HepG2 (cell line): Measurements from ENCODE around the gene DLG4. TPM values are rescaled to one million over a fixed set of nuclear protein-coding genes. Genes with fewer than 3 reads are reported as not detected.

Source experiments
- CCDC6 ChIP-seq: sonication (generic); formaldehyde crosslinking; IDR thresholded peaks from 2 replicates; pipeline ENCODE4 v1.8.1; 2022; ENCODE audit warnings: mild to moderate bottlenecking, missing genetic modification reagents, moderate library complexity
- ERF ChIP-seq: IDR thresholded peaks from 2 replicates; pipeline ENCODE4 v1.6.1; 2018; ENCODE audit warnings: missing biosample characterization, missing genetic modification reagents
- ETV5 ChIP-seq: IDR thresholded peaks from 2 replicates; pipeline ENCODE4 v1.6.1; 2018; ENCODE audit warnings: missing biosample characterization, missing genetic modification reagents, inconsistent platforms, borderline replicate concordance
- GTF3A ChIP-seq: sonication (generic); formaldehyde crosslinking; conservative IDR thresholded peaks from 2 replicates; pipeline ENCODE4 v1.4.0; 2020; ENCODE audit warnings: mild to moderate bottlenecking, missing genetic modification reagents
- HDAC1 ChIP-seq: sonication (generic); formaldehyde crosslinking; IDR thresholded peaks from 2 replicates; pipeline ENCODE4 v1.5.1; 2020; ENCODE audit warnings: mild to moderate bottlenecking, missing genetic modification reagents
- HMG20A ChIP-seq: IDR thresholded peaks from 2 replicates; pipeline ENCODE4 v1.6.1; 2016; ENCODE audit warnings: borderline replicate concordance
- MTF2 ChIP-seq: sonication (generic); formaldehyde crosslinking; IDR thresholded peaks from 2 replicates; pipeline ENCODE4 v1.5.0; 2020; ENCODE audit warnings: missing genetic modification reagents, borderline replicate concordance
- NFKB2 ChIP-seq: sonication (generic); formaldehyde crosslinking; IDR thresholded peaks from 2 replicates; pipeline ENCODE4 v1.4.0; 2020; ENCODE audit warnings: missing genetic modification reagents, borderline replicate concordance
- NR2F2 ChIP-seq: IDR thresholded peaks from 2 replicates; pipeline ENCODE4 v1.6.1; 2012; ENCODE audit warnings: low read depth, inconsistent platforms, borderline replicate concordance
- SOX6 ChIP-seq, 2 experiments: fragments of 450-650 bp in 1 of 2; sonication (generic) in 1 of 2; formaldehyde crosslinking in 1 of 2; IDR thresholded peaks; 2 replicates each; pipeline versions ENCODE4 v1.4.0 to v1.6.1; 2017 to 2020; ENCODE audit warnings: antibody characterized with exemption in 1 of 2, mild to moderate bottlenecking in 1 of 2, missing genetic modification reagents in 1 of 2
- ZBTB1 ChIP-seq: sonication (generic); formaldehyde crosslinking; IDR thresholded peaks from 2 replicates; pipeline ENCODE4 v1.4.0; 2020; ENCODE audit warnings: missing genetic modification reagents, borderline replicate concordance
- ZC3H13 ChIP-seq: sonication (generic); formaldehyde crosslinking; IDR thresholded peaks from 2 replicates; pipeline ENCODE4 v1.8.1; 2023; ENCODE audit warnings: mild to moderate bottlenecking, missing genetic modification reagents, moderate library complexity
- ZNF253 ChIP-seq: sonication (generic); formaldehyde crosslinking; IDR thresholded peaks from 2 replicates; pipeline ENCODE4 v1.8.0; 2022; ENCODE audit warnings: mild to moderate bottlenecking, missing genetic modification reagents, borderline replicate concordance
- ZNF563 ChIP-seq: sonication (generic); formaldehyde crosslinking; IDR thresholded peaks from 2 replicates; pipeline ENCODE4 v1.8.0; 2022; ENCODE audit warnings: mild to moderate bottlenecking, moderate library complexity, missing genetic modification reagents
- ZNF720 ChIP-seq: sonication (generic); formaldehyde crosslinking; IDR thresholded peaks from 2 replicates; pipeline ENCODE4 v1.4.0; 2020; ENCODE audit warnings: missing genetic modification reagents
- ZNF766 ChIP-seq: sonication (generic); formaldehyde crosslinking; IDR thresholded peaks from 2 replicates; pipeline ENCODE4 v1.5.0; 2020; ENCODE audit warnings: missing genetic modification reagents, borderline replicate concordance
- ZNF772 ChIP-seq: sonication (generic); formaldehyde crosslinking; IDR thresholded peaks from 2 replicates; pipeline ENCODE4 v1.5.0; 2020; ENCODE audit warnings: mild to moderate bottlenecking, missing genetic modification reagents
- ZNF777 ChIP-seq: sonication (generic); formaldehyde crosslinking; IDR thresholded peaks from 2 replicates; pipeline ENCODE4 v1.4.0; 2020; ENCODE audit warnings: missing genetic modification reagents
- polyA plus RNA-seq, 8 experiments: library from polyadenylated mRNA; depleted of rRNA in 3 of 8; stranded (reverse) in 7 of 8; unstranded in 1 of 8; fragments of >200 nt; fragmentation: Illumina TruSeq in 4 of 8; extraction: Trizol in 4 of 8; gene quantifications; 2 replicates each; pipeline versions ENCODE4 v1.2.1 to v1.2.3, GENCODE V29; 2011 to 2016; ENCODE audit warnings: low read depth in 4 of 8, missing spikeins in 1 of 8, mixed read lengths in 1 of 8; ENCODE audit not compliant: insufficient read depth in 1 of 8
- total RNA-seq, 5 experiments: library from RNA; depleted of rRNA; stranded (reverse); fragments of >200 nt; fragmentation: Illumina TruSeq; extraction: Trizol; gene quantifications; 2 replicates each; pipeline ENCODE4 v1.2.3, GENCODE V29; 2016; ENCODE audit warnings: low read depth in 1 of 5
- TF ChIP-seq, protein P1 (sequence below): IDR thresholded peaks from 2 replicates; pipeline ENCODE4 v1.6.1; 2016
- TF ChIP-seq, protein P2 (sequence below): sonication (generic); formaldehyde crosslinking; IDR thresholded peaks from 2 replicates; pipeline ENCODE4 v1.8.0; 2022; ENCODE audit warnings: mild to moderate bottlenecking, missing genetic modification reagents, borderline replicate concordance
- TF ChIP-seq, protein P3 (sequence below): sonication (generic); formaldehyde crosslinking; IDR thresholded peaks from 2 replicates; pipeline ENCODE4 v1.9.0; 2021; ENCODE audit warnings: missing genetic modification reagents, borderline replicate concordance
- TF ChIP-seq, protein P4 (sequence below): sonication (generic); formaldehyde crosslinking; IDR thresholded peaks from 2 replicates; pipeline ENCODE4 v1.4.0; 2020; ENCODE audit warnings: missing genetic modification reagents, borderline replicate concordance

Gene DLG4
- total and polyA plus RNA-seq, 2 of the 13 experiments (the other 11 are each of a cell fraction or from before 2014, with no cell fraction given) = 0.71 to 4.3 TPM

DNA sequence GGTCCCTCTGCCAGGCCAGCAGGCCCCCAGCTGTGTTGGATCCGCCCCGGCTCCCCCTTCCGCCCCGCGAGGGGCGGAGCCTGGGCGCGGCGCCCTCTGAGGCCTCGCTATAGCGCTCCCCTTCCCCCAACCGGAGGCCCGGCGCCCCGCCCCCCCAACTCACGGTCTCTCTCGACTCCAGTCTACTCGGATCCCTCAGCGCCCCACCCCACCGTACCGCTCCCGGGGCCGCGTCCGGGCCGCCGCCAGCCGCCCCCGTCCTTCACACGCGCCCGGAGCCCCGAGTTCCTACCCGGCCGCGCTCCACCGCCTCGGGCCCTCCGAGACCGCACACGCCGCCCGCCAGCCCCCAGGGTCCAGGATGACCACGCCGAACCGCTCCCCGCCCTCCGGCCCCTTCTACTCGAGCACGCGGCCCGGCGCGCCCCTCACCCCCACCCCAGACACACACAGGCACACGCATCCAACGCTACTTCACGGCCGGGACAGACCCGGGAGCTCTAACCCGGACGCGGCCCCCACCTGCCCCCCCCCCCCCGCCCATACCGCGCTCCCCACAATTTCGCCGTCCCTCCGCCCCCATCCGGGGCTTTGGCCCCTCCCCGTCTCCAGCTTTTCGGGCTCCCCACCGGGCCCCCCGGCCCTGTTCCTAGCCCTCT, 18.3 kb upstream of the DLG4 start (continued):
- TF ChIP-seq ZNF766 (no peak), ZC3H13 (CRISPR knock-in tag) (no peak), ZBTB1 (no peak), ETV5 (peak; percentile 38; the same call in 1 of the 2 replicates), GTF3A (CRISPR knock-in tag) (no peak), MTF2 (CRISPR knock-in tag) (no peak), ZNF563 (CRISPR knock-in tag) (0 out of 2 replicates have a peak, but pooled peaks have one; percentile 47), CCDC6 (CRISPR knock-in tag) (no peak), ZNF253 (CRISPR knock-in tag) (0 out of 2 replicates have a peak, but pooled peaks have one; percentile 45), ERF (CRISPR knock-in tag) (peak; percentile 14; the same call in 1 of the 2 replicates), ZNF777 (CRISPR knock-in tag) (no peak), SOX6 (IDR thresholded peaks at IDR 0.05) (no peak), SOX6 (CRISPR knock-in tag; IDR thresholded peaks at IDR 0.05) (no peak), HMG20A (no peak), ZNF772 (CRISPR knock-in tag) (no peak), NFKB2 (CRISPR knock-in tag) (peak; percentile 42; the same call in 1 of the 2 replicates), HDAC1 (no peak; the same call in 1 of the 2 replicates), NR2F2 (no peak), ZNF720 (CRISPR knock-in tag) (no peak)
- TF ChIP-seq, protein P1, sequence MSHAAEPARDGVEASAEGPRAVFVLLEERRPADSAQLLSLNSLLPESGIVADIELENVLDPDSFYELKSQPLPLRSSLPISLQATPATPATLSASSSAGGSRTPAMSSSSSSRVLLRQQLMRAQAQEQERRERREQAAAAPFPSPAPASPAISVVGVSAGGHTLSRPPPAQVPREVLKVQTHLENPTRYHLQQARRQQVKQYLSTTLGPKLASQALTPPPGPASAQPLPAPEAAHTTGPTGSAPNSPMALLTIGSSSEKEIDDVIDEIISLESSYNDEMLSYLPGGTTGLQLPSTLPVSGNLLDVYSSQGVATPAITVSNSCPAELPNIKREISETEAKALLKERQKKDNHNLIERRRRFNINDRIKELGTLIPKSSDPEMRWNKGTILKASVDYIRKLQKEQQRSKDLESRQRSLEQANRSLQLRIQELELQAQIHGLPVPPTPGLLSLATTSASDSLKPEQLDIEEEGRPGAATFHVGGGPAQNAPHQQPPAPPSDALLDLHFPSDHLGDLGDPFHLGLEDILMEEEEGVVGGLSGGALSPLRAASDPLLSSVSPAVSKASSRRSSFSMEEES (CRISPR knock-in tag) = no peak
- TF ChIP-seq, protein P2, sequence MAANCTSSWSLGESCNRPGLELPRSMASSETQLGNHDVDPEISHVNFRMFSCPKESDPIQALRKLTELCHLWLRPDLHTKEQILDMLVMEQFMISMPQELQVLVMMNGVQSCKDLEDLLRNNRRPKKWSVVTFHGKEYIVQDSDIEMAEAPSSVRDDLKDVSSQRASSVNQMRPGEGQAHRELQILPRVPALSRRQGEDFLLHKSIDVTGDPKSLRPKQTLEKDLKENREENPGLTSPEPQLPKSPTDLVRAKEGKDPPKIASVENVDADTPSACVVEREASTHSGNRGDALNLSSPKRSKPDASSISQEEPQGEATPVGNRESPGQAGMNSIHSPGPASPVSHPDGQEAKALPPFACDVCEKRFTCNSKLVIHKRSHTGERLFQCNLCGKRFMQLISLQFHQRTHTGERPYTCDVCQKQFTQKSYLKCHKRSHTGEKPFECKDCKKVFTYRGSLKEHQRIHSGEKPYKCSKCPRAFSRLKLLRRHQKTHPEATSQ = no peak
- TF ChIP-seq, protein P3, sequence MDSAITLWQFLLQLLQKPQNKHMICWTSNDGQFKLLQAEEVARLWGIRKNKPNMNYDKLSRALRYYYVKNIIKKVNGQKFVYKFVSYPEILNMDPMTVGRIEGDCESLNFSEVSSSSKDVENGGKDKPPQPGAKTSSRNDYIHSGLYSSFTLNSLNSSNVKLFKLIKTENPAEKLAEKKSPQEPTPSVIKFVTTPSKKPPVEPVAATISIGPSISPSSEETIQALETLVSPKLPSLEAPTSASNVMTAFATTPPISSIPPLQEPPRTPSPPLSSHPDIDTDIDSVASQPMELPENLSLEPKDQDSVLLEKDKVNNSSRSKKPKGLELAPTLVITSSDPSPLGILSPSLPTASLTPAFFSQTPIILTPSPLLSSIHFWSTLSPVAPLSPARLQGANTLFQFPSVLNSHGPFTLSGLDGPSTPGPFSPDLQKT = no peak
- TF ChIP-seq, protein P4, sequence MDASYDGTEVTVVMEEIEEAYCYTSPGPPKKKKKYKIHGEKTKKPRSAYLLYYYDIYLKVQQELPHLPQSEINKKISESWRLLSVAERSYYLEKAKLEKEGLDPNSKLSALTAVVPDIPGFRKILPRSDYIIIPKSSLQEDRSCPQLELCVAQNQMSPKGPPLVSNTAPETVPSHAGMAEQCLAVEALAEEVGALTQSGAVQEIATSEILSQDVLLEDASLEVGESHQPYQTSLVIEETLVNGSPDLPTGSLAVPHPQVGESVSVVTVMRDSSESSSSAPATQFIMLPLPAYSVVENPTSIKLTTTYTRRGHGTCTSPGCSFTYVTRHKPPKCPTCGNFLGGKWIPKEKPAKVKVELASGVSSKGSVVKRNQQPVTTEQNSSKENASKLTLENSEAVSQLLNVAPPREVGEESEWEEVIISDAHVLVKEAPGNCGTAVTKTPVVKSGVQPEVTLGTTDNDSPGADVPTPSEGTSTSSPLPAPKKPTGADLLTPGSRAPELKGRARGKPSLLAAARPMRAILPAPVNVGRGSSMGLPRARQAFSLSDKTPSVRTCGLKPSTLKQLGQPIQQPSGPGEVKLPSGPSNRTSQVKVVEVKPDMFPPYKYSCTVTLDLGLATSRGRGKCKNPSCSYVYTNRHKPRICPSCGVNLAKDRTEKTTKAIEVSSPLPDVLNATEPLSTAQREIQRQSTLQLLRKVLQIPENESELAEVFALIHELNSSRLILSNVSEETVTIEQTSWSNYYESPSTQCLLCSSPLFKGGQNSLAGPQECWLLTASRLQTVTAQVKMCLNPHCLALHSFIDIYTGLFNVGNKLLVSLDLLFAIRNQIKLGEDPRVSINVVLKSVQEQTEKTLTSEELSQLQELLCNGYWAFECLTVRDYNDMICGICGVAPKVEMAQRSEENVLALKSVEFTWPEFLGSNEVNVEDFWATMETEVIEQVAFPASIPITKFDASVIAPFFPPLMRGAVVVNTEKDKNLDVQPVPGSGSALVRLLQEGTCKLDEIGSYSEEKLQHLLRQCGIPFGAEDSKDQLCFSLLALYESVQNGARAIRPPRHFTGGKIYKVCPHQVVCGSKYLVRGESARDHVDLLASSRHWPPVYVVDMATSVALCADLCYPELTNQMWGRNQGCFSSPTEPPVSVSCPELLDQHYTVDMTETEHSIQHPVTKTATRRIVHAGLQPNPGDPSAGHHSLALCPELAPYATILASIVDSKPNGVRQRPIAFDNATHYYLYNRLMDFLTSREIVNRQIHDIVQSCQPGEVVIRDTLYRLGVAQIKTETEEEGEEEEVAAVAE (CRISPR knock-in tag) = no peak
